Ramos (cell line): ENCODE data around the gene MED9.

Source experiments
- in situ Hi-C: fragments of 300-500 bp; cut with MboI; formaldehyde crosslinking; loops from one replicate; pipeline ENCODE4 v1.14.3; 2022; ENCODE audit warnings: low sequenced_read_pairs; ENCODE audit not compliant: unreplicated experiment

The MED9 gene

GRCh38 chr17:17527956-17528500 is 51.2 kb downstream of the MED9 start:
- in situ Hi-C loops: no loop called here

GRCh38 chr17:17528696-17529652 is 52.2 kb downstream of the MED9 start:
- in situ Hi-C loops: no loop called here

GRCh38 chr17:17531156-17531555 is 54.4 kb downstream of the MED9 start:
- in situ Hi-C loops: no loop called here

GRCh38 chr17:17532991-17533390 is 56.2 kb downstream of the MED9 start:
- in situ Hi-C loops: no loop called here

- in situ Hi-C loops: no loop called here
These were observed 57.2 kb downstream of the MED9 start for GRCh38 chr17:17533901-17534441.

GRCh38 chr17:17535957-17536356 is 59.2 kb downstream of the MED9 start:
- in situ Hi-C loops: no loop called here

- in situ Hi-C loops: no loop called here
These were observed 59.9 kb downstream of the MED9 start for GRCh38 chr17:17536702-17537101.

GRCh38 chr17:17537311-17538099 is 60.7 kb downstream of the MED9 start:
- in situ Hi-C loops: no loop called here

- in situ Hi-C loops: no loop called here
These were observed 61.9 kb downstream of the MED9 start for GRCh38 chr17:17538417-17539391.

- in situ Hi-C loops: no loop called here
These were observed 62.8 kb downstream of the MED9 start for GRCh38 chr17:17539591-17539990.

GRCh38 chr17:17540278-17540906 is 63.6 kb downstream of the MED9 start:
- in situ Hi-C loops: no loop called here

GRCh38 chr17:17540935-17541639 is 64.3 kb downstream of the MED9 start:
- in situ Hi-C loops: no loop called here

- in situ Hi-C loops: no loop called here
These were observed 64.8 kb downstream of the MED9 start for GRCh38 chr17:17541640-17542001.
